SH-SY5Y (cell line): ENCODE results near the gene ZNF417.

Experiments used
- GATA2 ChIP-seq: IDR thresholded peaks from 2 replicates; pipeline ENCODE4 v1.6.1; 2011; ENCODE audit warnings: mild to moderate bottlenecking, low read depth, low read length
- GATA3 ChIP-seq: IDR thresholded peaks from 2 replicates; pipeline ENCODE4 v1.6.1; 2011; ENCODE audit warnings: low read depth, mild to moderate bottlenecking, low read length, moderate library complexity

DNA sequence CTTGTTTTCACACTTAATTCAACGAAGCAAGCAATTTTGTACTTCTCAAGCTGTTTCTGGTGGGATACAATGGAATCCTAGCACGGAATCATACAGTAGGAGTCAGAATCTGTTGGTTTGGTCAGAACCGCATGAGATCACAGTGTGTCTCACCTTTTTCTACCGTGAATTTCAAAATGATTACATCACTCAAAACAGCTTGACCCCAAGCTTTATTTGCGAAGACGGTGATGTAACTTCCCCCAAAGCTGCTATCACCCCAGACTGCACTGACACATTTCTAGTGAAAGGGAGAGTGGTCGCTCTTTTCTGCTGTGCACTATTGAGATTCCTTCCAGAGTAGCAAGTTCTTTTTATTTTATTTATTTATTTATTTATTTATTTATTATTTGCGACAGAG is 48.4 kb upstream of the ZNF417 start:
- no peak for TF ChIP-seq GATA2
- TF ChIP-seq GATA3, result no peak
